A549 (cell line): ENCODE results near the gene COL4A5. TPM values are rescaled to one million over a fixed set of nuclear protein-coding genes. Genes with fewer than 3 reads are reported as not detected.

ENCODE experiments used
- ATAC-seq, 2 experiments: fragments of 200-7000 bp in 1 of 2; fragments of >200 bp in 1 of 2; cut with Nextera tagmentation in 1 of 2; cut with Tn5 transposase in 1 of 2; 3 replicates each; pipeline versions ENCODE4 v1.8.0 to v1.9.1; 2018 to 2020; ENCODE audit warnings: mild to moderate bottlenecking in 1 of 2, moderate library complexity in 1 of 2
- CTCF ChIA-PET: fragments of 300-600 bp; sonication (Branson Sonifier 250); formaldehyde crosslinking; extraction: SDS; loops from one replicate; lab custom pipeline; 2021; ENCODE audit warnings: antibody characterized with exemption, inconsistent platforms; lab: Yijun Ruan, JAX
- POLR2A ChIA-PET: fragments of 350-600 bp; formaldehyde crosslinking; extraction: SDS; loops from one replicate; lab custom pipeline; 2021; ENCODE audit warnings: antibody characterized with exemption, inconsistent platforms; lab: Yijun Ruan, JAX
- DNase-seq, 2 experiments: peaks; one replicate each; pipeline versions ENCODE4 v3.0.0 to v3.0.0-alpha.2; 2011 to 2016; ENCODE audit warnings: low read depth in 1 of 2, low spot score in 1 of 2
- FAIRE-seq: peaks from 2 replicates; lab custom pipeline; 2011; peaks lifted over from hg19 to GRCh38; lab: Jason Lieb, UNC
- H3K27ac ChIP-seq, 2 experiments: fragments of >200 bp; sonication (Bioruptor Twin); formaldehyde crosslinking; 3 replicates each; pipeline ENCODE4 v1.5.1; 2016 to 2017
- H3K4me1 ChIP-seq: fragments of >200 bp; sonication (Bioruptor Twin); formaldehyde crosslinking; 3 replicates; pipeline ENCODE4 v1.6.1; 2016
- H3K4me2 ChIP-seq: fragments of >200 bp; sonication (Bioruptor Twin); formaldehyde crosslinking; 3 replicates; pipeline ENCODE4 v1.6.1; 2016
- H3K4me3 ChIP-seq: fragments of >200 bp; sonication (Bioruptor Twin); formaldehyde crosslinking; 3 replicates; pipeline ENCODE4 v1.5.1; 2016
- H3K9me3 ChIP-seq: fragments of >200 bp; sonication (Bioruptor Twin); formaldehyde crosslinking; 3 replicates; pipeline ENCODE4 v1.6.1; 2016
- BHLHE40 ChIP-seq: IDR thresholded peaks from 2 replicates; pipeline ENCODE4 v1.6.1; 2012; ENCODE audit warnings: low read depth, low read length, inconsistent platforms
- CBX8 ChIP-seq: fragments of 200-600 bp; sonication (generic); IDR thresholded peaks from 2 replicates; pipeline ENCODE4 v1.6.1; 2016
- CHD2 ChIP-seq: fragments of 150-350 bp; IDR thresholded peaks from 2 replicates; pipeline ENCODE4 v1.6.1; 2014; ENCODE audit warnings: low read length; ENCODE audit not compliant: partially characterized antibody
- FOSB ChIP-seq: fragments of 250-450 bp; sonication (Bioruptor Pico); IDR thresholded peaks from 2 replicates; pipeline ENCODE4 v1.5.0; 2020; ENCODE audit warnings: mild to moderate bottlenecking, moderate library complexity
- FOXS1 ChIP-seq: fragments of 250-450 bp; sonication (Bioruptor Pico); IDR thresholded peaks from 2 replicates; pipeline ENCODE4 v1.5.0; 2020; ENCODE audit warnings: mild to moderate bottlenecking, moderate library complexity
- GATA3 ChIP-seq: IDR thresholded peaks from 2 replicates; pipeline ENCODE4 v1.6.1; 2012; ENCODE audit warnings: borderline replicate concordance
- HES2 ChIP-seq: fragments of >200 bp; sonication (Bioruptor Twin); formaldehyde crosslinking; IDR thresholded peaks from 2 replicates; pipeline ENCODE4 v1.6.1; 2016
- HOXA7 ChIP-seq: fragments of 250-450 bp; sonication (Bioruptor Pico); IDR thresholded peaks from 2 replicates; pipeline ENCODE4 v1.5.0; 2020; ENCODE audit warnings: mild to moderate bottlenecking, moderate library complexity
- HOXB13 ChIP-seq: fragments of 250-450 bp; sonication (Bioruptor Pico); IDR thresholded peaks from 2 replicates; pipeline ENCODE4 v1.5.0; 2020; ENCODE audit warnings: low read depth, mild to moderate bottlenecking, moderate library complexity
- KDM5A ChIP-seq: fragments of 200-600 bp; sonication (generic); IDR thresholded peaks from 2 replicates; pipeline ENCODE4 v1.6.1; 2016; ENCODE audit warnings: antibody characterized with exemption, mild to moderate bottlenecking
- MAZ ChIP-seq: fragments of 150-350 bp; IDR thresholded peaks from 2 replicates; pipeline ENCODE4 v1.6.1; 2014; ENCODE audit warnings: antibody characterized with exemption, low read depth, low read length, borderline replicate concordance
- NFE2L2 ChIP-seq: fragments of 150-350 bp; conservative IDR thresholded peaks from 2 replicates; pipeline ENCODE4 v1.6.1; 2014; ENCODE audit warnings: low read length
- NPAS2 ChIP-seq: fragments of 250-450 bp; sonication (Bioruptor Pico); IDR thresholded peaks from 2 replicates; pipeline ENCODE4 v1.8.0; 2022; ENCODE audit warnings: mild to moderate bottlenecking, moderate library complexity, borderline replicate concordance
- NR3C1 ChIP-seq: fragments of >200 bp; sonication (Bioruptor Twin); formaldehyde crosslinking; IDR thresholded peaks from 3 replicates; pipeline ENCODE4 v1.6.1; 2017
- POLR2AphosphoS2 ChIP-seq: conservative IDR thresholded peaks from 2 replicates; pipeline ENCODE4 v1.6.1; 2012; ENCODE audit warnings: low read length, improper control_type of control experiment, inconsistent platforms
- RCOR1 ChIP-seq: fragments of 150-350 bp; IDR thresholded peaks from 2 replicates; pipeline ENCODE4 v1.6.1; 2014; ENCODE audit warnings: antibody characterized with exemption, low read length, low read depth
- RFX5 ChIP-seq: fragments of 450-650 bp; IDR thresholded peaks from 2 replicates; pipeline ENCODE4 v1.7.1; 2014; ENCODE audit warnings: antibody characterized with exemption, mild to moderate bottlenecking, moderate library complexity
- SREBF2 ChIP-seq: fragments of 450-650 bp; IDR thresholded peaks from 2 replicates; pipeline ENCODE4 v1.6.1; 2014; ENCODE audit warnings: mild to moderate bottlenecking, moderate library complexity
- ZNF302 ChIP-seq: fragments of 250-450 bp; sonication (Bioruptor Pico); IDR thresholded peaks from 2 replicates; pipeline ENCODE4 v1.9.0; 2021; ENCODE audit warnings: inconsistent platforms, mild to moderate bottlenecking, moderate library complexity
- ZSCAN20 ChIP-seq: fragments of 250-450 bp; sonication (Bioruptor Pico); IDR thresholded peaks from 2 replicates; pipeline ENCODE4 v1.8.0; 2022; ENCODE audit warnings: mild to moderate bottlenecking, moderate library complexity
- WGBS: methylation state at CpG from one replicate; pipeline ENCODE4 v1.1.6; 2017; ENCODE audit errors: missing lambda C conversion rate; 5-methylcytosine and 5-hydroxymethylcytosine counted together
- polyA plus RNA-seq, 4 experiments: library from polyadenylated mRNA; depleted of rRNA in 3 of 4; stranded (reverse); fragments of >200 nt; fragmentation: RNase III in 1 of 4; extraction: RNeasy Plus Mini Kit Qiagen cat#74134 plus additional on column Dnase treatment in 1 of 4; gene quantifications; 2 replicates in 3 of 4; 3 replicates in 1 of 4; pipeline ENCODE4 v1.2.3, GENCODE V29; 2011 to 2017
- TF ChIP-seq, protein P1 (sequence below): IDR thresholded peaks from 2 replicates; pipeline ENCODE4 v1.6.1; 2012; ENCODE audit warnings: low read depth, borderline replicate concordance
- TF ChIP-seq, protein P2 (sequence below): fragments of 250-450 bp; sonication (Bioruptor Pico); IDR thresholded peaks from 2 replicates; pipeline ENCODE4 v1.5.0; 2020; ENCODE audit warnings: low read depth, mild to moderate bottlenecking, moderate library complexity
- TF ChIP-seq, protein P3 (sequence below): fragments of >200 bp; sonication (Bioruptor Twin); formaldehyde crosslinking; IDR thresholded peaks from 3 replicates; pipeline ENCODE4 v1.6.1; 2016
- TF ChIP-seq, protein P4 (sequence below): fragments of 150-350 bp; IDR thresholded peaks from 2 replicates; pipeline ENCODE4 v1.6.1; 2014; ENCODE audit warnings: low read depth, mild to moderate bottlenecking, low read length
- TF ChIP-seq, protein P5 (sequence below): IDR thresholded peaks from 2 replicates; pipeline ENCODE4 v1.6.1; 2012

Gene COL4A5
- polyA plus RNA-seq, 2 of the 4 experiments (the other 2 are of a cell fraction): 17.5 to 48.6 TPM

DNA sequence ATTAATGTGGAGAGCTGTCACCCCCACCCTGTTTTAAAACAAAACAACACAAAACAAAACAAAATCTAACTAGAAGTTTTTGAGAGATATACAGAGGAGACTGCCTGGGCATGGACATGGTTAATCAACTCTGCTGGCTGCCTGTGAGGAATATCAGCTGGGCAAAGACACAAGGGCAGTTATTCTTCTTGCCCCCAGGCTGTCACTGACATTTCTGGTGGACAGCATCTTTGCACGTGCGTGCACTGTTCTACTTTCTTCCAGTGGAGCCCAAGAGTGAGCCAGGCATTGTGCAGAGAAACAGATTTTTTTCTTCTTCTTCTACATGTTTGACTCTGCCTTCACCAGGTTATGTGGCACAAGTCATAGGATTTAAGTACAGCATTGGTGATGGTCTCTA is 282.9 kb downstream of the COL4A5 start:
- no peaks in the 10 kb centered on the region for H3K9me3 ChIP-seq
- WGBS: 0% methylated on average over 2 of the region's 2 CpGs
- no peak for DNase-seq
- no peak for FAIRE-seq
- no peak for TF ChIP-seq SREBF2
- TF ChIP-seq GATA3: no peak
- TF ChIP-seq, protein P1, sequence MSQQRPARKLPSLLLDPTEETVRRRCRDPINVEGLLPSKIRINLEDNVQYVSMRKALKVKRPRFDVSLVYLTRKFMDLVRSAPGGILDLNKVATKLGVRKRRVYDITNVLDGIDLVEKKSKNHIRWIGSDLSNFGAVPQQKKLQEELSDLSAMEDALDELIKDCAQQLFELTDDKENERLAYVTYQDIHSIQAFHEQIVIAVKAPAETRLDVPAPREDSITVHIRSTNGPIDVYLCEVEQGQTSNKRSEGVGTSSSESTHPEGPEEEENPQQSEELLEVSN: no peak
- TF ChIP-seq ZNF302 (CRISPR knock-in tag): no peak
- TF ChIP-seq, all 56 proteins: peak for 0
- no peak overlapping the region for H3K4me2 ChIP-seq
- ChIA-PET POLR2A (no interaction called here), CTCF (no interaction called here)
- H3K27ac ChIP-seq: no peak overlapping the region
- H3K4me3 ChIP-seq: no peak overlapping the region
- H3K4me1 ChIP-seq: no peaks in the 10 kb centered on the region
- no peak for ATAC-seq

DNA sequence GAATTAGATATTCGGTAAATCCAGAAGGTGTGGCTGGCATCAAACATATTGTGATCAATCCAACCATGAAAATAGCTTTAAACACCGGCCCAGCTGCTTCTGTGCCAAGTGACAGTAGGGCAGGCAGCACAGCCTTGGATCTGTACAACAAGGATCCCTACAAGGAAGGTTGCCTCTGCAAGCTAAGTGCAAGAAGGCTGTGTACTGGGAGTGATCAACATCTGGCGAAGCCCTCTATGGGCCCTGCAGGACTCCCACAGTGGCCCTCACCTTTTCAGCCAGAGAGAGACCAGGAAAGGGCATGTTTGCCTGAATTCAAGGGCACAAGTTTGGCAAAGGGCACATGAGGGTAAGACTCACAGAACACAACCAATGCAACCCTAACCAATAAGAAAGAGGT is 287.1 kb downstream of the COL4A5 start:
- FAIRE-seq: no peak
- ATAC-seq: no peak
- POLR2A ChIA-PET: no interaction called here
- TF ChIP-seq, protein P2, sequence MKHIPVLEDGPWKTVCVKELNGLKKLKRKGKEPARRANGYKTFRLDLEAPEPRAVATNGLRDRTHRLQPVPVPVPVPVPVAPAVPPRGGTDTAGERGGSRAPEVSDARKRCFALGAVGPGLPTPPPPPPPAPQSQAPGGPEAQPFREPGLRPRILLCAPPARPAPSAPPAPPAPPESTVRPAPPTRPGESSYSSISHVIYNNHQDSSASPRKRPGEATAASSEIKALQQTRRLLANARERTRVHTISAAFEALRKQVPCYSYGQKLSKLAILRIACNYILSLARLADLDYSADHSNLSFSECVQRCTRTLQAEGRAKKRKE (CRISPR knock-in tag): no peak
- TF ChIP-seq KDM5A (no peak), HES2 (no peak)
- TF ChIP-seq, protein P1: no peak
- TF ChIP-seq, protein P3, sequence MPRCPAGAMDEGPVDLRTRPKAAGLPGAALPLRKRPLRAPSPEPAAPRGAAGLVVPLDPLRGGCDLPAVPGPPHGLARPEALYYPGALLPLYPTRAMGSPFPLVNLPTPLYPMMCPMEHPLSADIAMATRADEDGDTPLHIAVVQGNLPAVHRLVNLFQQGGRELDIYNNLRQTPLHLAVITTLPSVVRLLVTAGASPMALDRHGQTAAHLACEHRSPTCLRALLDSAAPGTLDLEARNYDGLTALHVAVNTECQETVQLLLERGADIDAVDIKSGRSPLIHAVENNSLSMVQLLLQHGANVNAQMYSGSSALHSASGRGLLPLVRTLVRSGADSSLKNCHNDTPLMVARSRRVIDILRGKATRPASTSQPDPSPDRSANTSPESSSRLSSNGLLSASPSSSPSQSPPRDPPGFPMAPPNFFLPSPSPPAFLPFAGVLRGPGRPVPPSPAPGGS: no peak
- CTCF ChIA-PET: interaction anchor here (1.0 to 1.6 kb wide), 2 partner anchors 9 to 39 kb away, joined by 3 to 5 read pairs; partner anchors contain the start of gene IRS4
- H3K4me1 ChIP-seq: no peaks in the 10 kb centered on the region
- no peak overlapping the region for H3K4me2 ChIP-seq
- WGBS: 7% methylated on average over 3 of the region's 3 CpGs
- H3K27ac ChIP-seq: no peak overlapping the region
- H3K4me3 ChIP-seq: no peak overlapping the region
- H3K9me3 ChIP-seq: no peaks in the 10 kb centered on the region
- no peak for DNase-seq

- ChIA-PET CTCF (no interaction called here), POLR2A (no interaction called here)
- WGBS: 0% methylated on average over 2 of the region's 2 CpGs
- Histone ChIP-seq H3K4me2 (no peak overlapping the region), H3K9me3 (no peaks in the 10 kb centered on the region; the same call in 2 of the 3 replicates), H3K4me1 (peaks cover 3% of the 10 kb centered on the region; the same call in 1 of the 3 replicates), H3K27ac (no peak overlapping the region), H3K4me3 (no peak overlapping the region)
- TF ChIP-seq, protein P4, sequence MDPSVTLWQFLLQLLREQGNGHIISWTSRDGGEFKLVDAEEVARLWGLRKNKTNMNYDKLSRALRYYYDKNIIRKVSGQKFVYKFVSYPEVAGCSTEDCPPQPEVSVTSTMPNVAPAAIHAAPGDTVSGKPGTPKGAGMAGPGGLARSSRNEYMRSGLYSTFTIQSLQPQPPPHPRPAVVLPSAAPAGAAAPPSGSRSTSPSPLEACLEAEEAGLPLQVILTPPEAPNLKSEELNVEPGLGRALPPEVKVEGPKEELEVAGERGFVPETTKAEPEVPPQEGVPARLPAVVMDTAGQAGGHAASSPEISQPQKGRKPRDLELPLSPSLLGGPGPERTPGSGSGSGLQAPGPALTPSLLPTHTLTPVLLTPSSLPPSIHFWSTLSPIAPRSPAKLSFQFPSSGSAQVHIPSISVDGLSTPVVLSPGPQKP: no peak
- TF ChIP-seq NPAS2 (no peak), NFE2L2 (no peak), ZSCAN20 (CRISPR knock-in tag) (no peak), BHLHE40 (no peak), FOXS1 (no peak), HOXA7 (CRISPR knock-in tag) (no peak), FOSB (CRISPR knock-in tag) (no peak), RCOR1 (no peak), CBX8 (no peak), CHD2 (no peak), RFX5 (no peak), MAZ (no peak), HOXB13 (CRISPR knock-in tag) (no peak), POLR2AphosphoS2 (no peak), NR3C1 (no peak)
- TF ChIP-seq, protein P5, sequence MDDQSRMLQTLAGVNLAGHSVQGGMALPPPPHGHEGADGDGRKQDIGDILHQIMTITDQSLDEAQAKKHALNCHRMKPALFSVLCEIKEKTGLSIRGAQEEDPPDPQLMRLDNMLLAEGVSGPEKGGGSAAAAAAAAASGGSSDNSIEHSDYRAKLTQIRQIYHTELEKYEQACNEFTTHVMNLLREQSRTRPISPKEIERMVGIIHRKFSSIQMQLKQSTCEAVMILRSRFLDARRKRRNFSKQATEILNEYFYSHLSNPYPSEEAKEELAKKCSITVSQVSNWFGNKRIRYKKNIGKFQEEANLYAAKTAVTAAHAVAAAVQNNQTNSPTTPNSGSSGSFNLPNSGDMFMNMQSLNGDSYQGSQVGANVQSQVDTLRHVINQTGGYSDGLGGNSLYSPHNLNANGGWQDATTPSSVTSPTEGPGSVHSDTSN: no peak
- TF ChIP-seq, protein P3: no peak
- DNase-seq: no peak
- FAIRE-seq: no peak
- no peak for ATAC-seq
Observed at GRCh38 chrX:108731153-108731552, 291.5 kb downstream of the COL4A5 start.
